SK-N-SH treated with all-trans-retinoic acid at 6 μM for 48 hours (cell line): ENCODE results near the gene BACH2.

Experiments used
- PATZ1 ChIP-seq: fragments of 250-450 bp; sonication (Bioruptor Pico); IDR thresholded peaks from 2 replicates; pipeline ENCODE4 v1.8.0; 2020; ENCODE audit warnings: mild to moderate bottlenecking, moderate library complexity, borderline replicate concordance
- POU6F1 ChIP-seq: fragments of 250-450 bp; sonication (Bioruptor Pico); IDR thresholded peaks from 2 replicates; pipeline ENCODE4 v1.8.0; 2021; ENCODE audit warnings: low read depth, mild to moderate bottlenecking, moderate library complexity, borderline replicate concordance
- SNAI2 ChIP-seq: fragments of 250-450 bp; sonication (Bioruptor Pico); IDR thresholded peaks from 2 replicates; pipeline ENCODE4 v1.5.0; 2020; ENCODE audit warnings: mild to moderate bottlenecking, moderate library complexity
- TOX ChIP-seq: fragments of 250-450 bp; sonication (Bioruptor Pico); IDR thresholded peaks from 2 replicates; pipeline ENCODE4 v1.8.0; 2021; ENCODE audit warnings: mild to moderate bottlenecking, moderate library complexity, borderline replicate concordance
- TSHZ2 ChIP-seq: fragments of 250-450 bp; sonication (Bioruptor Pico); IDR thresholded peaks from 2 replicates; pipeline ENCODE4 v1.5.0; 2020; ENCODE audit warnings: mild to moderate bottlenecking, moderate library complexity

GRCh38 chr6:90319044-90319443 is 22.4 kb upstream of the BACH2 start:
- TF ChIP-seq TSHZ2 (CRISPR knock-in tag) (no peak), TOX (CRISPR knock-in tag) (no peak), SNAI2 (CRISPR knock-in tag) (no peak), PATZ1 (CRISPR knock-in tag) (no peak), POU6F1 (CRISPR knock-in tag) (no peak)
